OCI-LY3 (cell line): ENCODE data around the gene MRC2.

Experiments used
- H2AFZ ChIP-seq: fragments of 200-600, 300-600 bp; shearing (Covaris generic); 2 replicates; pipeline ENCODE4 v1.6.0; 2014; ENCODE audit warnings: antibody characterized with exemption, low read depth, low read length
- H3K27ac ChIP-seq: fragments of 200-600, 300-600 bp; sonication (generic); 2 replicates; pipeline ENCODE4 v1.5.1; 2014; ENCODE audit warnings: mild to moderate bottlenecking, low read length, moderate library complexity, mixed read lengths
- H3K27me3 ChIP-seq: fragments of 200-600, 300-600 bp; sonication (generic); 2 replicates; pipeline ENCODE4 v1.6.1; 2014; ENCODE audit warnings: low read depth, low read length, mixed read lengths
- H3K36me3 ChIP-seq: fragments of 200-600, 300-600 bp; sonication (generic); replicated peaks from 2 replicates; pipeline ENCODE3; 2014; ENCODE audit warnings: low read depth, low read length, mixed read lengths
- H3K4me1 ChIP-seq: fragments of 300-600, 200-600 bp; sonication (generic); 2 replicates; pipeline ENCODE4 v1.6.1; 2014; ENCODE audit warnings: low read length, mixed read lengths
- H3K4me2 ChIP-seq: fragments of 200-600, 300-600 bp; sonication (generic); 2 replicates; pipeline ENCODE4 v1.6.1; 2014; ENCODE audit warnings: low read length, mixed read lengths
- H3K4me3 ChIP-seq: fragments of 300-600, 200-600 bp; sonication (generic); 2 replicates; pipeline ENCODE4 v1.5.1; 2014; ENCODE audit warnings: antibody characterized with exemption, mild to moderate bottlenecking, low read length, moderate library complexity
- H3K79me2 ChIP-seq: fragments of 300-600, 200-600 bp; shearing (Covaris generic); 2 replicates; pipeline ENCODE4 v1.6.1; 2014; ENCODE audit warnings: mild to moderate bottlenecking, low read length, mixed read lengths
- H3K9ac ChIP-seq: fragments of 300-600, 200-600 bp; shearing (Covaris generic); 2 replicates; pipeline ENCODE4 v1.6.0; 2014; ENCODE audit warnings: mild to moderate bottlenecking, low read length, moderate library complexity
- H3K9me3 ChIP-seq: fragments of 200-600, 300-600 bp; shearing (Covaris generic); 2 replicates; pipeline ENCODE4 v1.6.1; 2014; ENCODE audit warnings: low read length, mixed read lengths; ENCODE audit not compliant: insufficient read depth
- H4K20me1 ChIP-seq: fragments of 200-600, 300-600 bp; sonication (generic); 2 replicates; pipeline ENCODE4 v1.6.1; 2016; ENCODE audit warnings: low read length, mixed read lengths; ENCODE audit not compliant: insufficient read depth
- CTCF ChIP-seq: fragments of 200-600, 300-600 bp; sonication (generic); IDR thresholded peaks from 2 replicates; pipeline ENCODE4 v1.5.1; 2014; ENCODE audit warnings: antibody characterized with exemption, low read length, low read depth
- EZH2phosphoT487 ChIP-seq: fragments of 200-600 bp; shearing (Covaris generic); IDR thresholded peaks from 2 replicates; pipeline ENCODE4 v1.6.1; 2018; ENCODE audit warnings: antibody characterized with exemption, mixed run types, low read depth

The MRC2 gene

DNA sequence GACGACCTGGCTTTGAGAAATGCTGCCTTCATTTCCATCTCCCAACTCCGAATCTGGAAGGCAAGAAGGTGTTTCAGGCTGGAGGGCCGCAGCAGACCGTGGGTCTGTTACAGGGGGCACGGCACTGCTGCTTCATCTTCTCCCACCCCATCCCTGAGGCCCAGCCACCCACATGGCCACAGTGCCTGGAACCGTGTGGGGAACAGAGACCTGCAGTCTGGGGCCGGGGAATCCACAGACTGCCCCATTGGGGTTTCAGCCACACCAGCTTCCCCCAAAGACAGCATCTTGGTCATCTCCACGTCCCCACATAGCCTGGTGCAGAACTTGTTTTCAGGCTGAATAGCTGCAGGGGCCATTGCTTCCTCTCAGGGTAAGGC, 74.2 kb downstream of the MRC2 start:
- Histone ChIP-seq H3K79me2 (no peaks in the 10 kb centered on the region), H3K9me3 (no peaks in the 10 kb centered on the region), H3K9ac (no peak overlapping the region; the same call in 1 of the 2 replicates), H3K27me3 (peaks cover 11% of the 10 kb centered on the region; the same call in 1 of the 2 replicates), H3K36me3 (no peaks in the 10 kb centered on the region), H3K4me1 (peaks cover 29% of the 10 kb centered on the region), H3K27ac (no peak overlapping the region), H3K4me3 (0 out of 2 replicates have a peak overlapping the region, but pooled peaks have one; percentile 18), H2AFZ (peak overlapping the region; percentile 82), H3K4me2 (peak overlapping the region; percentile 54), H4K20me1 (no peaks in the 10 kb centered on the region)
- TF ChIP-seq CTCF = no peak

DNA sequence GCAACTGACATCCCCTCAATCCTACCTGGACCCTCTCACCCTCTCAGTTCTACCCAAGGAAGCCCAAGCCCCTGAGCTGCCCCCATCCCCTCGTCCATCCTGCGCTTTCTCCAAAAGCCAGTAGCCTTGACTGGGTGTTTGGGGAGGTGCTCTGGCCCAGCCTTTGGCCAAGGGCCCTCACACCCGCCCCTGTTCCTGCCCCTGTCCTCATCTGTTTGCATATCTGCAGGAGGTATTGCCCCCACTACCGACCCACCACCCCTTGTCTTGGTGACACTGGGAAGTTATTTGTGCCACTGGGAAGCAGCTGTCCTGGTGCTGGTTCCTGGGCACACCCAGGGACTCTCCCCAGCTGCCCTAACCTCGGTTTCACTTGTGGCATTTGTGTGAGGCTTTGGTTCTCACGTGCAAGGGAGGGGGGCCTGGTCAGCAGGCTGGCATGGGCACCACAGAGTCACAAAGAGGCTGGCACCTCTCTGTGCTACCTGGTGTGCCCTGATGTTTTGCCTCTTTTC, 75.3 kb downstream of the MRC2 start:
- Histone ChIP-seq H3K4me2 (peak overlapping the region; percentile 98), H2AFZ (no peak overlapping the region), H3K4me3 (no peak overlapping the region), H3K4me1 (peaks cover 29% of the 10 kb centered on the region), H3K79me2 (no peaks in the 10 kb centered on the region), H3K27ac (no peak overlapping the region), H3K9me3 (no peaks in the 10 kb centered on the region), H4K20me1 (no peaks in the 10 kb centered on the region), H3K9ac (no peak overlapping the region), H3K27me3 (peaks cover 11% of the 10 kb centered on the region; the same call in 1 of the 2 replicates), H3K36me3 (no peaks in the 10 kb centered on the region)
- TF ChIP-seq CTCF (no peak), EZH2phosphoT487 (no peak)

GRCh38 chr17:62703261-62703775, 75.8 kb downstream of the MRC2 start:
- peaks cover 29% of the 10 kb centered on the region for H3K4me1 ChIP-seq
- H3K9ac ChIP-seq = peak overlapping the region; percentile 54
- no peaks in the 10 kb centered on the region for H3K79me2 ChIP-seq
- H4K20me1 ChIP-seq = no peaks in the 10 kb centered on the region
- no peak overlapping the region for H3K27ac ChIP-seq
- H3K4me2 ChIP-seq = peak overlapping the region; percentile 98
- peaks cover 11% of the 10 kb centered on the region; the same call in 1 of the 2 replicates for H3K27me3 ChIP-seq
- peak overlapping the region; percentile 79 for H3K4me3 ChIP-seq
- no peak for TF ChIP-seq CTCF
- TF ChIP-seq EZH2phosphoT487 = no peak
- peak overlapping the region; percentile 95 for H2AFZ ChIP-seq
- H3K9me3 ChIP-seq = no peaks in the 10 kb centered on the region; the same call in 1 of the 2 replicates
- H3K36me3 ChIP-seq = no peaks in the 10 kb centered on the region

- no peaks in the 10 kb centered on the region for H3K79me2 ChIP-seq
- peaks cover 4% of the 10 kb centered on the region for H3K36me3 ChIP-seq
- H3K9me3 ChIP-seq = no peaks in the 10 kb centered on the region; the same call in none of the 2 replicates
- peak overlapping the region; percentile 98 for H3K4me2 ChIP-seq
- no peak overlapping the region for H3K27ac ChIP-seq
- H4K20me1 ChIP-seq = no peaks in the 10 kb centered on the region
- peak overlapping the region; percentile 95 for H2AFZ ChIP-seq
- H3K4me3 ChIP-seq = peak overlapping the region; percentile 79
- TF ChIP-seq CTCF (peak; percentile 68), EZH2phosphoT487 (no peak)
- H3K9ac ChIP-seq = peak overlapping the region; percentile 54
- peaks cover 29% of the 10 kb centered on the region for H3K4me1 ChIP-seq
- H3K27me3 ChIP-seq = peaks cover 11% of the 10 kb centered on the region; the same call in 1 of the 2 replicates
Observed at GRCh38 chr17:62703776-62704380, 76.4 kb downstream of the MRC2 start.
